ENCODE results near the gene YY1.
"Not testable (repeated sequence)": the region's sequence is repeated elsewhere in the genome, so short reads cannot be mapped to it uniquely, and the experiment has no call there.

The YY1 gene

GRCh38 chr14:100297320-100298300, 58.7 kb downstream of the YY1 start:
- no peak for DNase-seq

GRCh38 chr14:100298551-100299237, 59.8 kb downstream of the YY1 start:
- DNase-seq: no peak

GRCh38 chr14:100299238-100299560, 60.3 kb downstream of the YY1 start:
- no peak for DNase-seq

- DNase-seq: no peak
These were observed 63.7 kb downstream of the YY1 start for GRCh38 chr14:100302616-100303015.

DNA sequence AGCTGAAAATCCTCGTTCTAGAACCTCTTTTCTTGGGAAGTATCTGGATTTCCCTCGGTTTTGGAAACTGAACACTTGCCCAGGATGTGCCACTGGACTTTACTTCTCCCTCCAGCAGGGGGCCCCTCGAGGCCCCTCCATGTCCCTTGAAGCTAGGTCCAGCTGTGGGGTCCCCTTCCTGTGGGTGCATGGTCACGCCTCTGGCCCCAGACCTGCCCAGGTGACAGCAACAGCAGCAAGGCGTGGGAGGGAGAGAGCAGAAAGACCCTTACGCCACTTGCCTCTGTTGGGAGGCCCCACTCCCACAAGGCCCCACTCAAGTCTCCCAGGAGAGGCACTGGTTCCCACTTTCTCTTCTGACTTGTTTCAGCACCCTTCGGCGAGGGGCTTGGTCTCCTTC, 64.2 kb downstream of the YY1 start:
- no peak for DNase-seq

- no peak for DNase-seq
These were observed 65.0 kb downstream of the YY1 start for GRCh38 chr14:100303925-100304324.

- DNase-seq: no peak
These were observed 65.9 kb downstream of the YY1 start for GRCh38 chr14:100304825-100305323.

- DNase-seq: no peak
These were observed 66.6 kb downstream of the YY1 start for GRCh38 chr14:100305324-100306100.

GRCh38 chr14:100306101-100306997, 67.4 kb downstream of the YY1 start, which contains the start of gene SLC25A29:
Gene SLC25A29 (minus strand): TSS chr14:100306444. CDS start chr14:100306232, 212 bp downstream.
- DNase-seq: peak; percentile 38

DNA sequence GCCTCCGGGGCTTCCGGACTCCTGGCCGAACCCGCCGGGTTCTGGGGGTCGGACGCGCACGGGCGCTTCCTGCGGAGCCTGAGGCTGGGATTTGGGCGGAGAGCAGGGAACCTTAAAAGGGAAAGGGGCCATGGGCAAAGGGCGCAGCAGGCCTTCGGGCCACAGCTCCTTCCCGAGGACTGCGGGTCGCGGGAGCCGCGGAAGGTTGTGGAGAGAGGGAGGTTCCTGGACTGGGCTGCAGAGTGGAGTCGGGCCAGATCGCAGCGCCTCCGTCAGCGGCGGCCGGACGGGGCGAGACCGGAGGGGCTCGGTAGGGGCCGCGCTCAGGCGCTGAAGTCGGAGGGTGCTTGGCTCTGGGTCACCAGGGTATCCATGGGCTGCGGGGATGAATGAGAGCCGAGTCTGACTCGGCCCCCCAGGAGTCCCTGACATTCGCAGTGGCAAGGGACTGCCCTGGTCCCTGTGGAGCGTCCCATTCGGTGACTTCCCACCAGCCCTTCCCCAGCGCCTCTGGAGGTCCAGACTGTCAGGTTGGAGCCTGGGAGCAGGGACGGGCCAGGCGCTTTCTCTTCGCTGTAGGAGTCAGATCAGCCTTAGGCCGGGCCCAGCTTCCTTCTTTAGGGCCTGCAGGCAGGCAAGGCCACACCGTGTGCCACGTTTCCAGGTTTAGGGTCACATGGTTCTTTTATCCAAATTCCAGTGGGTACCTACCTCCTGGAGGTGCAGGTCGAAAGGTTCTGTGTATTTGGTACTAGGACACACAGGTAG, 68.2 kb downstream of the YY1 start:
- no peak for DNase-seq

GRCh38 chr14:100307766-100308426, 69.0 kb downstream of the YY1 start:
- DNase-seq: no peak

DNA sequence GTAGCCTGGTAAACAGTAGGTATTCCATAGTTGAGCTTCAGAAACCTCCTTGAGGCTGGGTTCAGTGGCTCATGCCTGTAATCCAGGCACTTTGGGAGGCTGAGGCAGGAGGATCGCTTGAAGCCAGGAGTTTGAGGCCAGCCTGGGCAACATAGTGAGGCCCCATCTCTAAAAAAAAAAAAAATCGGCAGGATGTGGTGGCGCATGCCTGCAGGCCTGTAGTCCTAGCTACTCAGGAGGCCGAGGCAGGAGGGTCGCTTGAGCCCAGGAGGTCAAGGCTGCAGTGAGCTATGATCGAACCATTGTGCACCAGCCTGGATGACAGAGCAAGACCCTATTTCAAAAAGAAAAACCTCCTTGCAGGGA, 69.5 kb downstream of the YY1 start:
- not testable (repeated sequence) for DNase-seq

- no peak for DNase-seq
These were observed 70.2 kb downstream of the YY1 start for GRCh38 chr14:100309028-100309737.

- DNase-seq: not testable (repeated sequence)
These were observed 73.3 kb downstream of the YY1 start for GRCh38 chr14:100312110-100312876.

- no peak for DNase-seq
These were observed 74.0 kb downstream of the YY1 start for GRCh38 chr14:100312877-100313400.

DNA sequence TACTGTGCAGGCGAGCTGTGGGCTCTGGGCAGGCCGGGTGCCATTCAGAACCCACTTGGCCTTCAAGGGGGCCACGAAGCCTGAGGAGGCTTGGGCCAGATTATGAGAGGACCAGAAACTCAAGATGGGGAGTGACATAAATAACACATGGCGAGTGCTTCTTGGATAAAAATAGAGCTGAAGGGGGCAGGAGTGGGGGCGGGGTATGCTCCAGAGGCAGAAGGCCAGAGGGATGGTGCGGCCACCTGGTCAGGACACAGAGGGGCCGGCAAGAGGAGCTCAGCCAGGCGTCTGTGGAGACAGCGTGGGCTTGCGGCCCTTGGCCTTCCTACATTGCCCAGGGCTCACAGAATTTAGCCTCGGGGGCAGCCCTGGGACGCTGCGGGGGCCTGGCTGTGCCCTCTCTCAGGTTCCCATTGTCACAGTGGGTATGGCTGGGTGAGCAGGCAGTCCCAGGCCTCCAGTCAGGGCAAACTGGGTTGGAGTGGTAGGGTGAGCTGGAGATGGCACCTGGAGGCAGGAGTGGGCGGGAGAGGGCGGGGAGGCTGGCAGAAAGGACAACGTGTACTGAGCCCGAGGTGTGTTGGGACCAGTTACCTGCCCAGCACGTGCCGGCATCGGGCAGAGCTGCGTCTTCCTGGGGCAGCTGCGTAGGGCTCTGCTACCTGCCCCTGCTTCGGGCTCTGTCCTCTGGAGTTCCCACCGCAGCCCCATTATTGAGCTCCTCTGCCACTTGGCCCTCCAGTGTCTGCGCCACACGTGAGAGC, 74.7 kb downstream of the YY1 start:
- no peak for DNase-seq

- no peak for DNase-seq
These were observed 75.8 kb downstream of the YY1 start for GRCh38 chr14:100314724-100315123.

DNA sequence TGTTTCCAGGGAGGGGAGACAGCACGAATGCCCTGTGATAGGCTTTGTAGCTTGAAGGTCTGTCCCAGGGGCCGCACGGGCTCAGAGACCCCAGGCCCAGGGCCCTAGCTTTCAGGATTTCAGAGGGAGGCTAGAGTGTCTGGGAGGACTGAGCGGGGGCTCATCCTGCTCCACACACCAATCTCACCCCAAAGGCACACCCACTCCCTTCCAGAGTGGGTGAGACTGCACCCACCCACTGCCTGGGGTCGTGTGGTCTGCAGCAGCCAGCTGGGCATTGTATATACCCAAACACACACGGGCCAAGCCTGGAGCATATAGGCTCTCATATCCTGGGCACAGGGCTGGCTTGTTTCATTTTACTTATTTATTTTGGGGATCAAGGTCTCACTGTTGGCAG, 78.4 kb downstream of the YY1 start:
- no peak for DNase-seq

Data from DMS153 (cell line).